HG03025 (cell line): ENCODE results near the gene AMTN.

Experiments used
- ATAC-seq: cut with Tn5 transposase; IDR thresholded peaks from one replicate; pipeline ENCODE4 v1.9.1; 2021; ENCODE audit warnings: mild to moderate bottlenecking, moderate library complexity; ENCODE audit not compliant: unreplicated experiment, low FRiP score

AMTN gene

GRCh38 chr4:70559211-70559830 is 41.0 kb downstream of the AMTN start:
- ATAC-seq = no peak

GRCh38 chr4:70559924-70560323 is 41.6 kb downstream of the AMTN start:
- ATAC-seq = no peak

GRCh38 chr4:70564033-70564432 is 45.7 kb downstream of the AMTN start:
- no peak for ATAC-seq

GRCh38 chr4:70570796-70571195 is 52.4 kb downstream of the AMTN start:
- ATAC-seq = no peak

GRCh38 chr4:70571772-70572171 is 53.4 kb downstream of the AMTN start:
- ATAC-seq = no peak

GRCh38 chr4:70575964-70576363 is 57.6 kb downstream of the AMTN start:
- no peak for ATAC-seq

- no peak for ATAC-seq
These were observed 59.0 kb downstream of the AMTN start for GRCh38 chr4:70577220-70577927.

- ATAC-seq = no peak
These were observed 63.6 kb downstream of the AMTN start for GRCh38 chr4:70581980-70582379.
